OCI-M1 (cell line): ENCODE data around the gene MYMK.

Source experiments
- DNase-seq: peaks from one replicate; lab custom pipeline; 2025; lab: John Stamatoyannopoulos, UW

Gene MYMK

GRCh38 chr9:133505186-133505830 lies 19.5 kb downstream of the MYMK start:
- no peak for DNase-seq

GRCh38 chr9:133502112-133502511 lies 22.6 kb downstream of the MYMK start:
- DNase-seq, result no peak

GRCh38 chr9:133499892-133500270 lies 24.9 kb downstream of the MYMK start:
- DNase-seq, result no peak

- no peak for DNase-seq
Measured at GRCh38 chr9:133499132-133499891, 25.4 kb downstream of the MYMK start.

- DNase-seq, result no peak
Measured at GRCh38 chr9:133496861-133497842, 27.6 kb downstream of the MYMK start.

- no peak for DNase-seq
Measured at GRCh38 chr9:133495327-133496293, 29.1 kb downstream of the MYMK start.

- DNase-seq, result no peak
Measured at GRCh38 chr9:133494636-133495326, 30.0 kb downstream of the MYMK start.

- DNase-seq, result no peak
Measured at GRCh38 chr9:133493845-133494540, 30.8 kb downstream of the MYMK start.

GRCh38 chr9:133493428-133493827 lies 31.3 kb downstream of the MYMK start:
- no peak for DNase-seq

- DNase-seq, result no peak
Measured at GRCh38 chr9:133492061-133493021, 32.4 kb downstream of the MYMK start.

- no peak for DNase-seq
Measured at GRCh38 chr9:133491656-133491925, 33.2 kb downstream of the MYMK start.

- peak; percentile 8 for DNase-seq
Measured at GRCh38 chr9:133490865-133491655, 33.7 kb downstream of the MYMK start.

GRCh38 chr9:133490201-133490681 lies 34.5 kb downstream of the MYMK start:
- DNase-seq, result no peak

- DNase-seq, result no peak
Measured at GRCh38 chr9:133489253-133490190, 35.2 kb downstream of the MYMK start.

- no peak for DNase-seq
Measured at GRCh38 chr9:133488686-133489252, 36.0 kb downstream of the MYMK start.

GRCh38 chr9:133487331-133487725 lies 37.4 kb downstream of the MYMK start:
- no peak for DNase-seq
